ENCODE results near the gene GOLGA2.

DNA sequence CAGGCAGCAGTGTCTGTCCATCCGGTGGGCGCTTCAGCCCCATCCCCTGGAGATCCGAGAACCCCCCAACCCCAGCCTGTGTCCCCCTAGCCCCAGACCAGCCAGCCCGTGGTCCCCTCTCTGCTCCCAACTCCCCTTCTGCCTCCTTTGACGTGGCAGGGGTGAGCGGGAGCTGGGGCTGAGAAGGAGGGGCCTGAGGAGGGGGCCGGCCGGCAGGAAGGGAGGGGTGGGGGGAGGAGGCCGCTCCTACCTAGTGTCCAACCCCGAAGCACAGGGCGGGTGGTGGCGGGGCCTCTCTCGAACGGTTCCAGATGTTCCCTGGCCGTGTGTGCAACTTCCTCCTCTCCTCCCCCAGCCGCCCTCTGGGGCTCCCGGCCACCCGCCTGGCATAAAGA, 31.0 kb downstream of the GOLGA2 start:
- TF ChIP-seq POLR2A (IDR thresholded peaks at IDR 0.05): peak in 1 of 3 donors; percentile 24
- TF ChIP-seq, protein P1, sequence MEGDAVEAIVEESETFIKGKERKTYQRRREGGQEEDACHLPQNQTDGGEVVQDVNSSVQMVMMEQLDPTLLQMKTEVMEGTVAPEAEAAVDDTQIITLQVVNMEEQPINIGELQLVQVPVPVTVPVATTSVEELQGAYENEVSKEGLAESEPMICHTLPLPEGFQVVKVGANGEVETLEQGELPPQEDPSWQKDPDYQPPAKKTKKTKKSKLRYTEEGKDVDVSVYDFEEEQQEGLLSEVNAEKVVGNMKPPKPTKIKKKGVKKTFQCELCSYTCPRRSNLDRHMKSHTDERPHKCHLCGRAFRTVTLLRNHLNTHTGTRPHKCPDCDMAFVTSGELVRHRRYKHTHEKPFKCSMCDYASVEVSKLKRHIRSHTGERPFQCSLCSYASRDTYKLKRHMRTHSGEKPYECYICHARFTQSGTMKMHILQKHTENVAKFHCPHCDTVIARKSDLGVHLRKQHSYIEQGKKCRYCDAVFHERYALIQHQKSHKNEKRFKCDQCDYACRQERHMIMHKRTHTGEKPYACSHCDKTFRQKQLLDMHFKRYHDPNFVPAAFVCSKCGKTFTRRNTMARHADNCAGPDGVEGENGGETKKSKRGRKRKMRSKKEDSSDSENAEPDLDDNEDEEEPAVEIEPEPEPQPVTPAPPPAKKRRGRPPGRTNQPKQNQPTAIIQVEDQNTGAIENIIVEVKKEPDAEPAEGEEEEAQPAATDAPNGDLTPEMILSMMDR (IDR thresholded peaks at IDR 0.05): no peak

Data from body of pancreas (tissue), 4 donors.